GM18526 (cell line): Measurements from ENCODE around the gene FERMT2.

ENCODE experiments used
- POLR2A ChIP-seq: IDR thresholded peaks from 3 replicates; pipeline ENCODE4 v1.6.1; 2011; ENCODE audit not compliant: insufficient read length; ENCODE audit errors: extremely low read depth

Gene FERMT2

GRCh38 chr14:52895000-52895399 lies 55.9 kb downstream of the FERMT2 start:
- no peak for TF ChIP-seq POLR2A

GRCh38 chr14:52891800-52892199 lies 59.0 kb downstream of the FERMT2 start:
- TF ChIP-seq POLR2A = no peak

- TF ChIP-seq POLR2A = no peak
These were observed 61.7 kb downstream of the FERMT2 start for GRCh38 chr14:52888839-52889838.

GRCh38 chr14:52888159-52888558 lies 62.7 kb downstream of the FERMT2 start:
- no peak for TF ChIP-seq POLR2A

DNA sequence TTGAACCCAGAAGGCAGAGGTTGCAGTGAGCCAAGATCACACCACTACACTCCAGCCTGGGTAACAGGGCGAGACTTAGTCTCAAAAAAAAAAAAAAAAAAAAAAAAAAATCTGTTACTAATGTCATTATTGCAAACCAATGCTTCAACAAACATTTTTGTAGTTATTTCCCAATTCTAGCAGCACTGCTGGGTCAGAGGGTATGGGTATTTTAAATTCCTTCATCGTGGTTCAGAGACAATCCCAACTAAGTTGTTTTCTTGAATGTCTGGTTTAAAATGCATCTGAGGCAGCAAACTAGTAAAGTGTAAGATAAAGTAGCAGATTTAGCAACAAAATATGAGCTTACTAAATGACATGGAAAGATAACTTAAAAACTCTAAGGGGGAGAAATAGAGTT lies 65.6 kb downstream of the FERMT2 start:
- no peak for TF ChIP-seq POLR2A

- no peak for TF ChIP-seq POLR2A
These were observed 67.2 kb downstream of the FERMT2 start for GRCh38 chr14:52883658-52884057.

- no peak for TF ChIP-seq POLR2A
These were observed 68.0 kb downstream of the FERMT2 start for GRCh38 chr14:52882824-52883223.

DNA sequence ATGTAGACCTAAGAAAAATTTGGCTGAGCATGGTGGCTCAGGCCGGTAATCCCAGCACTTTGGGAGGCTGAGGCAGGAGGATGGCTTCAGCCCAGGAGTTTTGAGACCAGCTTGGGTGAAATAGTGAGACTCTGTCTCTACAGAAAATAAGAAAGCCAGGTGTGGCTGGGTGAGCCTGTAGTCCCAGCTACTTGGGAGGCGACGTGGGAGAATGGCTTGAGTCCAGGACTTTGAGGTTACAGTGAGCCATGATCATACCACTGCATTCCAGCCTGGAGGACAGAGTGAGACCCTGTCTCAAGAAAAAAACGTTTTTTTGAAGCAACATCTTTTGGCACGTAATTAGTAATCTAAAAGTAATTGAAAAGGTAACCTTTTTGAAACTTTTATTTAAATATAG lies 70.9 kb downstream of the FERMT2 start:
- TF ChIP-seq POLR2A = no peak

DNA sequence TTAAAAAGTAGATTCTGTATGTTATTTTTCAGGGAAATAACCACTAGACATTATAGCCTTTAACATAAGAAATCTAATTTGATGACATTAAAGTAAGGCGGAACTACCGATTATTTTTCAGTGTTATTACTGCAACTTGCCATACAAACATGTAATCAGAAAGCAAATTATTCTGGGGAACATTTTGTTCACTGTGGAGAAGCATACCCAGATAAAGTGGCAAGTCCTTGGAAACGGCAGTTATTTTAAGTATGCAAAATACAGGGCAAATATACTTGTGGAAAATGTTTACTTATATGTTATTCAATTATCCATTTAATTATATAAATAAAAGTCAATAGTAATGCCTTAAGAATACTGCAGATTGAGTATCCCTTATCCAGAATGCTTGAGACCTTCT lies 71.9 kb downstream of the FERMT2 start:
- no peak for TF ChIP-seq POLR2A

DNA sequence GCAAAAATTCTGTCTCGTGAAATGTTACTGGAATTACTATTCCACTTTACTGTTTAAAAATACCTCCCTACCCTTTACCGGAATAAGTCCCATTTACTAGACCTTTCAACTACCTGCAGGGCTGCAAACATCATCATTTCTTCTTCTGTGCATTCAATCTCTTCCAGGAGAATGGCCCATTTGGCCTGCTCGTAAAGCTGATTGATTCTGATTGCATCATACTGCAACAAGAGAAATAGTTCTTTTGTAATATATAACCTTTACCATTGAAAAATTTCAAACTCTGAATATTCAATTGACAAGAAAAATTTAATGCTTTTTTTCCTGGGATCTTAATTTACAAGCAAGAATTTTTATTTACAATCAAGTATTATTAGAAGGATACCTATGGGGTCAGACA lies 72.4 kb downstream of the FERMT2 start:
- TF ChIP-seq POLR2A = no peak

GRCh38 chr14:52877628-52878027 lies 73.2 kb downstream of the FERMT2 start:
- TF ChIP-seq POLR2A = no peak

GRCh38 chr14:52876806-52877205 lies 74.0 kb downstream of the FERMT2 start:
- TF ChIP-seq POLR2A = no peak

DNA sequence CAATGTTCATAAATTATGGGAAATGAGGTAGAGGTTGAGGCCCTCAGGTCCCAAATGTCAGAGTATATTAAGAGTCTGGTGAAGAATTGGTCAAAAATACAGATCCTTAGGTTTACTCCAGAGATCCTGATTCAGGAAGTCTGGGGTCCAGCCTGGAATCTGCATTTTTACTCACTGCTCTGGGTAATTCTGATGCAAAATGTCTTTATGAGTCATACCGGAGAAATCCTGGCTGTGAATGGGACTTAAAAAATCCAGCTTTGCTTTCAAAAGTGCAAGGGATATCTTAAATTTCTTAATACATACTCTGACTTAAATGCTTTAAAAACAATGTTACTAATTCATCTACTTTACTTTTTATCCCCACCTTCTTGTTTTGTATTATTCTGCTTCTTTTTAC lies 74.5 kb downstream of the FERMT2 start:
- TF ChIP-seq POLR2A = no peak

DNA sequence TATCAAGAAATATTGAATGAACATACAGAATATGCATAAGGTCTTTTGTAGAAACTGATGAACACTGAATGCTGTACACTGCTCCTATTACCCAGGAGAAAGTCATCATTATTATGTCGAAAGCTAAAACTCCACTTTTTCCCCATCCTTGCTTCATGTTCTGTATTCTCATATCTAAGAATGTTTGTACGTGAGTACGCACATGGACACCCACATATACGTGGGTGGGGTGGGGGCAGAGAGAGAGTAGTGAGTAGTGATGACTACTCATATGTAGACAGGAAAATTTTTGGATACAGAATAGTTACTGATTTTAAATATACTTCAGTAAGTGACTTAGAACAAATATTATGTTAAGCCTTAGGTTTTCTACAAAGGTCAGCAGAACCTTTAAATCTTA lies 75.1 kb downstream of the FERMT2 start:
- no peak for TF ChIP-seq POLR2A

DNA sequence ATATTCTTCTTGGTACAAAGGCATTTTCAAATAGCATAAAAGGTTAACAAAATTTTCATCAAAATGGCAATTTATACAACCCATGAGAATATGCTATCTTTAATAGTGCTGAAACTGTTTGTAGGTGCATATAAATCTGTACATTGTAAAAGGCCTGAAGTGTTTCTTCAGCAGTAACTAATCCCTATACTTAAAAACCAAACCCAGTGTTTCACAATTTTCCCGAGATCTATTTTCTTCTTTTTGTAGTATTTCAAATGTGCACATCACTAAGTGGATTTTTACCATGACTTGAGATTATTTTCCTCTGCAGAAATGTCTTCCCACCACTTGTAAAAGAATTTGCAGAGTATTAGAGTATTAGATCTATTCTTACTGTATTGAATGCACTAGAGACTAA lies 76.5 kb downstream of the FERMT2 start:
- TF ChIP-seq POLR2A = no peak

- no peak for TF ChIP-seq POLR2A
These were observed 77.2 kb downstream of the FERMT2 start for GRCh38 chr14:52873694-52874093.

- TF ChIP-seq POLR2A = no peak
These were observed 77.8 kb downstream of the FERMT2 start for GRCh38 chr14:52873065-52873464.
